Trophoblast cell (in vitro differentiated cells and primary cell): Measurements from ENCODE around the gene MRI1.
A peak's percentile ranks its signal among the peaks of the same experiment; 100 is the strongest.
"Not testable (repeated sequence)": the region's sequence is repeated elsewhere in the genome, so short reads cannot be mapped to it uniquely, and the experiment has no call there.

Experiments used
- DNase-seq, 2 donors: peaks; one replicate each; pipeline ENCODE4 v3.0.0-alpha.2; 2016
- H2AFZ ChIP-seq: 2 replicates; pipeline ENCODE4 v1.6.1; 2013; ENCODE audit warnings: low read length, moderate library complexity, mild to moderate bottlenecking; ENCODE audit not compliant: insufficient read depth, poor library complexity
- H2AK5ac ChIP-seq: 2 replicates; pipeline ENCODE4 v1.6.1; 2013; ENCODE audit warnings: mild to moderate bottlenecking, low read length
- H2BK120ac ChIP-seq: 2 replicates; pipeline ENCODE4 v1.6.1; 2013; ENCODE audit warnings: low read length, mild to moderate bottlenecking, moderate library complexity; ENCODE audit not compliant: insufficient read depth, poor library complexity
- H2BK12ac ChIP-seq: 2 replicates; pipeline ENCODE4 v1.6.1; 2013; ENCODE audit warnings: mild to moderate bottlenecking, low read length, moderate library complexity
- H2BK5ac ChIP-seq: 2 replicates; pipeline ENCODE4 v1.6.1; 2013; ENCODE audit warnings: low read length, low read depth, moderate library complexity, mild to moderate bottlenecking; ENCODE audit not compliant: poor library complexity
- H3K14ac ChIP-seq: 2 replicates; pipeline ENCODE4 v1.6.1; 2013; ENCODE audit warnings: mild to moderate bottlenecking, low read length
- H3K18ac ChIP-seq: 2 replicates; pipeline ENCODE4 v1.6.1; 2013; ENCODE audit warnings: mild to moderate bottlenecking, low read length
- H3K23ac ChIP-seq: 2 replicates; pipeline ENCODE4 v1.6.1; 2013; ENCODE audit warnings: low read length
- H3K27ac ChIP-seq: 2 replicates; pipeline ENCODE4 v1.5.1; 2013; ENCODE audit warnings: low read depth, mild to moderate bottlenecking, inconsistent platforms, low read length, moderate library complexity
- H3K27me3 ChIP-seq: 2 replicates; pipeline ENCODE4 v1.6.1; 2013; ENCODE audit warnings: inconsistent platforms, mild to moderate bottlenecking, low read length, moderate library complexity; ENCODE audit not compliant: insufficient read depth
- H3K36me3 ChIP-seq, 2 experiments: 1 replicate in 1 of 2; 2 replicates in 1 of 2; pipeline ENCODE4 v1.6.1; 2013; ENCODE audit warnings: low read length in 2 of 2, mild to moderate bottlenecking in 2 of 2, moderate library complexity in 1 of 2; ENCODE audit not compliant: insufficient read depth in 2 of 2, control insufficient read depth in 1 of 2
- H3K4ac ChIP-seq: 2 replicates; pipeline ENCODE4 v1.6.1; 2013; ENCODE audit warnings: low read depth, mild to moderate bottlenecking, low read length, moderate library complexity
- H3K4me1 ChIP-seq, 2 experiments: 1 replicate in 1 of 2; 2 replicates in 1 of 2; pipeline ENCODE4 v1.6.1; 2013; ENCODE audit warnings: low read length in 2 of 2, mild to moderate bottlenecking in 2 of 2, moderate library complexity in 1 of 2; ENCODE audit not compliant: insufficient read depth in 2 of 2, control insufficient read depth in 1 of 2
- H3K4me2 ChIP-seq: 2 replicates; pipeline ENCODE4 v1.6.1; 2013; ENCODE audit warnings: inconsistent platforms, mild to moderate bottlenecking, low read length, moderate library complexity
- H3K4me3 ChIP-seq: 2 replicates; pipeline ENCODE4 v1.5.1; 2013; ENCODE audit warnings: mild to moderate bottlenecking, low read depth, low read length, inconsistent platforms
- H3K79me1 ChIP-seq: one replicate; pipeline ENCODE4 v1.6.1; 2013; ENCODE audit warnings: low read length
- H3K79me2 ChIP-seq: 2 replicates; pipeline ENCODE4 v1.6.1; 2013; ENCODE audit warnings: low read length, mild to moderate bottlenecking; ENCODE audit not compliant: control insufficient read depth, insufficient read depth, poor library complexity
- H3K9ac ChIP-seq: 2 replicates; pipeline ENCODE4 v1.6.1; 2013; ENCODE audit warnings: mild to moderate bottlenecking, low read length
- H3K9me3 ChIP-seq: 2 replicates; pipeline ENCODE4 v1.6.1; 2013; ENCODE audit warnings: low read depth, mild to moderate bottlenecking, control low read depth, inconsistent platforms, low read length; ENCODE audit not compliant: insufficient read depth
- H4K12ac ChIP-seq: 2 replicates; pipeline ENCODE4 v1.6.1; 2013; ENCODE audit warnings: low read depth, mild to moderate bottlenecking, low read length, moderate library complexity
- H4K8ac ChIP-seq: 2 replicates; pipeline ENCODE4 v1.6.1; 2013; ENCODE audit warnings: low read depth, mild to moderate bottlenecking, low read length, moderate library complexity
- H4K91ac ChIP-seq: one replicate; pipeline ENCODE4 v1.6.1; 2013; ENCODE audit warnings: low read depth, mild to moderate bottlenecking, low read length, moderate library complexity
- WGBS: extraction: QIAGEN DNeasy Blood & Tissue Kit; methylation state at CpG from one replicate; pipeline ENCODE4 v1.1.7; 2013; ENCODE audit warnings: missing lambda C conversion rate; ENCODE audit not compliant: insufficient read length, insufficient coverage; ENCODE audit errors: extremely low coverage; 5-methylcytosine and 5-hydroxymethylcytosine counted together

The MRI1 gene

GRCh38 chr19:13778847-13779246, 14.5 kb downstream of the MRI1 start:
- no peak overlapping the region for H4K12ac ChIP-seq
- no CpG with 5 or more reads among the region's 6 CpGs for WGBS
- H3K79me1 ChIP-seq: peaks cover 5% of the 10 kb centered on the region
- DNase-seq: no peak
- no peak overlapping the region for H2AK5ac ChIP-seq
- H2BK5ac ChIP-seq: no peak overlapping the region
- peaks cover 9% of the 10 kb centered on the region for H3K79me2 ChIP-seq
- H3K23ac ChIP-seq: no peak overlapping the region
- no peak overlapping the region for H3K4me2 ChIP-seq
- H2AFZ ChIP-seq: no peak overlapping the region
- peaks cover 4% of the 10 kb centered on the region for H3K9me3 ChIP-seq
- H3K4ac ChIP-seq: no peak overlapping the region
- H2BK120ac ChIP-seq: no peak overlapping the region
- no peak overlapping the region for H4K91ac ChIP-seq
- no peak overlapping the region for H3K4me3 ChIP-seq
- no peak overlapping the region for H3K18ac ChIP-seq
- H3K36me3 ChIP-seq: peaks cover 27 to 33% of the 10 kb centered on the region in 2 experiments
- no peak overlapping the region for H3K14ac ChIP-seq
- H2BK12ac ChIP-seq: no peak overlapping the region
- H3K27ac ChIP-seq: no peak overlapping the region
- H3K9ac ChIP-seq: no peak overlapping the region
- H3K4me1 ChIP-seq: peaks cover 0 to 3% of the 10 kb centered on the region in 2 experiments
- H4K8ac ChIP-seq: no peak overlapping the region
- H3K27me3 ChIP-seq: no peaks in the 10 kb centered on the region

- not testable (repeated sequence) for H2BK5ac ChIP-seq, H3K4me1 ChIP-seq, H2BK120ac ChIP-seq, H3K9ac ChIP-seq, H3K18ac ChIP-seq, H2AK5ac ChIP-seq, H4K91ac ChIP-seq, H4K12ac ChIP-seq, H4K8ac ChIP-seq, H3K23ac ChIP-seq, H3K79me2 ChIP-seq, H3K4me2 ChIP-seq, H3K27ac ChIP-seq, H3K79me1 ChIP-seq, DNase-seq, H2AFZ ChIP-seq, H2BK12ac ChIP-seq, H3K4ac ChIP-seq, H3K14ac ChIP-seq, H3K9me3 ChIP-seq, H3K27me3 ChIP-seq, H3K4me3 ChIP-seq
- H3K36me3 ChIP-seq: peaks cover 27 to 33% of the 10 kb centered on the region in 2 experiments
- no CpG with 5 or more reads among the region's 8 CpGs for WGBS
Observed at GRCh38 chr19:13779794-13780193, 15.5 kb downstream of the MRI1 start.

- Histone ChIP-seq H2AK5ac (no peak overlapping the region), H3K27me3 (no peaks in the 10 kb centered on the region), H4K91ac (no peak overlapping the region), H3K36me3 (peaks cover 23 to 27% of the 10 kb centered on the region in 2 experiments), H2BK12ac (no peak overlapping the region), H3K4me2 (no peak overlapping the region), H3K23ac (no peak overlapping the region), H3K4me3 (no peak overlapping the region), H2AFZ (no peak overlapping the region), H2BK120ac (no peak overlapping the region), H4K8ac (no peak overlapping the region), H3K18ac (no peak overlapping the region), H4K12ac (no peak overlapping the region), H3K14ac (no peak overlapping the region), H3K9ac (no peak overlapping the region), H3K9me3 (peaks cover 4% of the 10 kb centered on the region), H3K79me2 (peaks cover 2% of the 10 kb centered on the region), H3K4me1 (peaks cover 3% of the 10 kb centered on the region in 2 experiments), H3K4ac (no peak overlapping the region), H3K79me1 (peaks cover 6% of the 10 kb centered on the region), H3K27ac (no peak overlapping the region), H2BK5ac (no peak overlapping the region)
- WGBS: no CpG with 5 or more reads among the region's 5 CpGs
- DNase-seq: peak; percentile 90 to 93
Observed at GRCh38 chr19:13781547-13781946, 17.2 kb downstream of the MRI1 start.

- Histone ChIP-seq H3K14ac (no peak overlapping the region), H3K4me2 (no peak overlapping the region), H3K4ac (no peak overlapping the region), H2AFZ (no peak overlapping the region), H3K36me3 (peaks cover 19 to 20% of the 10 kb centered on the region in 2 experiments), H3K4me3 (no peak overlapping the region), H3K9me3 (peaks cover 4% of the 10 kb centered on the region), H3K27ac (no peak overlapping the region), H3K23ac (no peak overlapping the region), H3K9ac (no peak overlapping the region), H2BK120ac (no peak overlapping the region), H3K27me3 (no peaks in the 10 kb centered on the region), H3K4me1 (peaks cover 4 to 6% of the 10 kb centered on the region in 2 experiments), H3K79me1 (peaks cover 6% of the 10 kb centered on the region), H3K18ac (no peak overlapping the region), H2AK5ac (no peak overlapping the region), H2BK12ac (peak overlapping the region; percentile 5), H4K8ac (no peak overlapping the region), H2BK5ac (no peak overlapping the region), H4K91ac (no peak overlapping the region), H3K79me2 (peaks cover 2% of the 10 kb centered on the region), H4K12ac (no peak overlapping the region)
- no CpG with 5 or more reads among the region's 8 CpGs for WGBS
- no peak for DNase-seq
Observed at GRCh38 chr19:13782537-13782936, 18.2 kb downstream of the MRI1 start.
